ENCODE results near the gene HS2ST1.
"Not testable (repeated sequence)": the region's sequence is repeated elsewhere in the genome, so short reads cannot be mapped to it uniquely, and the experiment has no call there.

The HS2ST1 gene

GRCh38 chr1:86975993-86976550 lies 61.6 kb downstream of the HS2ST1 start:
- no peak for DNase-seq

GRCh38 chr1:86976664-86977063 lies 62.2 kb downstream of the HS2ST1 start:
- DNase-seq: no peak

GRCh38 chr1:86981482-86982213 lies 67.2 kb downstream of the HS2ST1 start:
- no peak for DNase-seq

- not testable (repeated sequence) for DNase-seq
These were observed 69.2 kb downstream of the HS2ST1 start for GRCh38 chr1:86983677-86984076.

GRCh38 chr1:86987446-86987845 lies 73.0 kb downstream of the HS2ST1 start:
- DNase-seq: no peak

GRCh38 chr1:86988835-86989234 lies 74.4 kb downstream of the HS2ST1 start:
- no peak for DNase-seq

GRCh38 chr1:86989690-86990089 lies 75.3 kb downstream of the HS2ST1 start:
- not testable (repeated sequence) for DNase-seq

GRCh38 chr1:86990826-86991225 lies 76.4 kb downstream of the HS2ST1 start:
- no peak for DNase-seq

- no peak for DNase-seq
These were observed 77.2 kb downstream of the HS2ST1 start for GRCh38 chr1:86991549-86992186.

GRCh38 chr1:86992861-86993260 lies 78.4 kb downstream of the HS2ST1 start:
- no peak for DNase-seq

GRCh38 chr1:86993269-86993985 lies 79.0 kb downstream of the HS2ST1 start:
- no peak for DNase-seq

- DNase-seq: no peak
These were observed 79.6 kb downstream of the HS2ST1 start for GRCh38 chr1:86994061-86994460.

- DNase-seq: no peak
These were observed 83.1 kb downstream of the HS2ST1 start for GRCh38 chr1:86997538-86997937.

GRCh38 chr1:86998280-86998679 lies 83.8 kb downstream of the HS2ST1 start:
- no peak for DNase-seq

- no peak for DNase-seq
These were observed 84.3 kb downstream of the HS2ST1 start for GRCh38 chr1:86998727-86999126.

- no peak for DNase-seq
These were observed 86.0 kb downstream of the HS2ST1 start for GRCh38 chr1:87000460-87000859.

- no peak for DNase-seq
These were observed 90.4 kb downstream of the HS2ST1 start for GRCh38 chr1:87004857-87005256.

- no peak for DNase-seq
These were observed 92.9 kb downstream of the HS2ST1 start for GRCh38 chr1:87007323-87007722.

GRCh38 chr1:87013385-87013784 lies 99.0 kb downstream of the HS2ST1 start:
- not testable (repeated sequence) for DNase-seq

- DNase-seq: no peak
These were observed 103.7 kb downstream of the HS2ST1 start for GRCh38 chr1:87017998-87018672.

GRCh38 chr1:87023326-87023725 lies 108.9 kb downstream of the HS2ST1 start:
- DNase-seq: no peak

GRCh38 chr1:87024936-87025540 lies 110.6 kb downstream of the HS2ST1 start:
- DNase-seq: no peak

- DNase-seq: not testable (repeated sequence)
These were observed 113.1 kb downstream of the HS2ST1 start for GRCh38 chr1:87027561-87027960.

Data from activated effector memory CD4-positive, alpha-beta T cell treated with Interleukin-2 at 50 U/mL for 16 hours (primary cell).